ENCODE measurements around the gene TBCCD1.

DNA sequence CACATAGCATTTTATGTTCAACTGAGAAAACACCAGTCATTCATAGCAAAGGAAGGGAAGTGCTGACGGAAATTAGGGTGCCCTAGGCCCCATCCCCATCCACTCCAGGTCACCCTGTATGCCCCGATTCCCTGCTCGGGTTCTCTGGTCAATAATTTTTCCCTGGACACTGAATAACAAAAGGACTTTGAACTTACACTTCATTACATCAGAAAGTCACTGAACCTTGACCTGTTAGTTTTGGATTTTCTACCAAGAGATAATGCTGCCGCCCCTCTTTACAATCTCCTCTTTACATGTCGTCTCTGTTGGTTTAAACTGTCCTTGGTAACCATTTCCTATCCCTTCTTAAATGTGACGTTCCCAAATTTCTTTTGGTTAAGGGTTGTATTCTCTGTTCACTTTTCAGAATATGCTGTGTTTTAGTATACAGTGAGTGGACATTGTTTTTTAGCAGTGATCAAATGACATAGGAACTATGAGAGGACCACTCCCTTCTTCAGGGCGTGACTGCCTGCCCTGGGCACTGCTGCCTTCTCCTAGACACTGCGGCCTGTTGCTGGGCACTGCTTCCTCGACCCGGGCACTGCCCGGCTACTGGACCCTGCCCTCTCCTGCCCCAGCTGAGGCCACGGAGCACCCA lies 32.1 kb upstream of the TBCCD1 start:
- TF ChIP-seq, protein P1, sequence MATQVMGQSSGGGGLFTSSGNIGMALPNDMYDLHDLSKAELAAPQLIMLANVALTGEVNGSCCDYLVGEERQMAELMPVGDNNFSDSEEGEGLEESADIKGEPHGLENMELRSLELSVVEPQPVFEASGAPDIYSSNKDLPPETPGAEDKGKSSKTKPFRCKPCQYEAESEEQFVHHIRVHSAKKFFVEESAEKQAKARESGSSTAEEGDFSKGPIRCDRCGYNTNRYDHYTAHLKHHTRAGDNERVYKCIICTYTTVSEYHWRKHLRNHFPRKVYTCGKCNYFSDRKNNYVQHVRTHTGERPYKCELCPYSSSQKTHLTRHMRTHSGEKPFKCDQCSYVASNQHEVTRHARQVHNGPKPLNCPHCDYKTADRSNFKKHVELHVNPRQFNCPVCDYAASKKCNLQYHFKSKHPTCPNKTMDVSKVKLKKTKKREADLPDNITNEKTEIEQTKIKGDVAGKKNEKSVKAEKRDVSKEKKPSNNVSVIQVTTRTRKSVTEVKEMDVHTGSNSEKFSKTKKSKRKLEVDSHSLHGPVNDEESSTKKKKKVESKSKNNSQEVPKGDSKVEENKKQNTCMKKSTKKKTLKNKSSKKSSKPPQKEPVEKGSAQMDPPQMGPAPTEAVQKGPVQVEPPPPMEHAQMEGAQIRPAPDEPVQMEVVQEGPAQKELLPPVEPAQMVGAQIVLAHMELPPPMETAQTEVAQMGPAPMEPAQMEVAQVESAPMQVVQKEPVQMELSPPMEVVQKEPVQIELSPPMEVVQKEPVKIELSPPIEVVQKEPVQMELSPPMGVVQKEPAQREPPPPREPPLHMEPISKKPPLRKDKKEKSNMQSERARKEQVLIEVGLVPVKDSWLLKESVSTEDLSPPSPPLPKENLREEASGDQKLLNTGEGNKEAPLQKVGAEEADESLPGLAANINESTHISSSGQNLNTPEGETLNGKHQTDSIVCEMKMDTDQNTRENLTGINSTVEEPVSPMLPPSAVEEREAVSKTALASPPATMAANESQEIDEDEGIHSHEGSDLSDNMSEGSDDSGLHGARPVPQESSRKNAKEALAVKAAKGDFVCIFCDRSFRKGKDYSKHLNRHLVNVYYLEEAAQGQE (IDR thresholded peaks at IDR 0.05; ENCODE audit: insufficient read depth in 1 of 2, low read depth in 2 of 2, low read length in 1 of 2): no peak
- TF ChIP-seq CTCF (IDR thresholded peaks at IDR 0.05): no peak
- no peak for TF ChIP-seq POLR2AphosphoS5 (IDR thresholded peaks at IDR 0.05; ENCODE audit: low read depth, low read length)
- no peak for TF ChIP-seq TCF7L2 (IDR thresholded peaks at IDR 0.05; ENCODE audit: low read depth, low read length)

All from Panc1 (cell line).